Measurements from ENCODE around the gene MRPL36.

GRCh38 chr5:1827886-1828397 is 28.3 kb upstream of the MRPL36 start:
- TF ChIP-seq POLR2A (IDR thresholded peaks at IDR 0.05; ENCODE audit: low read length) (no peak), GATA1 (IDR thresholded peaks at IDR 0.05; ENCODE audit: low read depth, low read length) (no peak)

All from erythroblast (primary cell).